ENCODE measurements around the gene GOLGA6L2.

The GOLGA6L2 gene, protein sequence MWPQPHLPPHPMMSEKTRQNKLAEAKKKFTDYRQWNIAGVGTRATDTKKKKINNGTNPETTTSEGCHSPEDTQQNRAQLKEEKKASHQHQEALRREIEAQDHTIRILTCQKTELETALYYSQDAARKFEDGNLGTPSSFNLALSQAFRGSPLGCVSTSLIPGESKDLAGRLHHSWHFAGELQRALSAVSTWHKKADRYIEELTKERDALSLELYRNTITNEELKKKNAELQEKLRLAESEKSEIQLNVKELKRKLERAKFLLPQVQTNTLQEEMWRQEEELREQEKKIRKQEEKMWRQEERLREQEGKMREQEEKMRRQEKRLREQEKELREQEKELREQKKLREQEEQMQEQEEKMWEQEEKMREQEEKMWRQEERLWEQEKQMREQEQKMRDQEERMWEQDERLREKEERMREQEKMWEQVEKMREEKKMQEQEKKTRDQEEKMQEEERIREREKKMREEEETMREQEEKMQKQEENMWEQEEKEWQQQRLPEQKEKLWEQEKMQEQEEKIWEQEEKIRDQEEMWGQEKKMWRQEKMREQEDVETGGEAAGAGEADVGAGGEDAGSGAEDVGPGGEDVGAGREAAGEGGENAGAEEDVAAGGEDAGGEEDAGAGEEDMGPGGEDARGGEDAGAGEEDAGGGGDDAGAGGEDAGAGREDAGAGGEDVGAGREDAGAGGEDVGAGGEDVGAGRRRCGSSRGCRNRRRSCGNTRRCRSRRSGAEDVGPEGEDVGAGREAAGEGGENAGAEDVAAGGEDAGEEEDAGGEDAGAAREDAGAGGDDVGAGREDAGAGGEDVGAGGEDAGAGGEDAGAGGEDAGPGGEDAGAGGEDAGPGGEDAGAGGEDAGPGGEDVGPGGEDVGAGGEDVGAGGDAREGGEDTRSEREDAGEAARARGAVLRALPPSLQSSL

DNA sequence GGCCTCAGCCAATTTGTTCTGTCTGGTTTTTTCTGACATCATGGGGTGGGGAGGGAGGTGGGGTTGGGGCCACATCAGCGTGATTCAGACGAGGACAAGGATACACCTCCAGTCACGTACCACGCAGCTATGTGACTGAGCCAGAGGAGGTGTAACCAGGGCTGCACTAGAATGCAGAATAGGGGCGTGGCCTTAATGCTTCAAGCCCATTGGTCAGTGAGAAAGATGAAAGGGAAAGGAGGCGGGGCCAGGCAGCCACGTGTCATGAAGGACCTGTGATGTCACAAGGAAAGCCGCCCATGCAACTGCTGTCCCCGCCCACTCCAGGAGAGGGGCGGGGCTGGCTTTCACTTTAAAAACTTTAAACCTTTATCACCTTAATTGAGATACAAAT is at the start of gene GOLGA6L2:
Gene GOLGA6L2, minus strand, starts transcription at position 137 of the 394 bp plus-strand sequence. Its CDS starts 62 bp downstream, at position 75.
- Histone ChIP-seq H2AFZ (ENCODE audit: low read depth, low read length, severe bottlenecking) (no peak within 1 kb of the TSS), H3K4me2 (ENCODE audit: low read depth, low read length, poor library complexity, severe bottlenecking) (no peak within 1 kb of the TSS), H3K9ac (ENCODE audit: low read length) (no peak within 1 kb of the TSS), H3K27me3 (ENCODE audit: low read length) (no peaks in the 10 kb centered on the region), H3F3A (ENCODE audit: insufficient read depth) (no peaks in the 10 kb centered on the region), H3K36me3 (ENCODE audit: low read length) (no peaks in the 10 kb centered on the region), H3K9me3 (ENCODE audit: insufficient read depth, low read length) (no peaks in the 10 kb centered on the region), H4K20me1 (ENCODE audit: low read depth, low read length) (no peaks in the 10 kb centered on the region), H3K27ac (ENCODE audit: low read depth, low read length) (no peak within 1 kb of the TSS), H3K4me3 (ENCODE audit: insufficient read depth, low read length, poor library complexity, severe bottlenecking) (no peak within 1 kb of the TSS), H3K79me2 (ENCODE audit: insufficient read depth, low read length) (no peaks in the 10 kb centered on the region), H3K9me2 (replicated peaks; ENCODE audit: insufficient read depth, low read length) (no peaks in the 10 kb centered on the region)
- TF ChIP-seq, protein P1, sequence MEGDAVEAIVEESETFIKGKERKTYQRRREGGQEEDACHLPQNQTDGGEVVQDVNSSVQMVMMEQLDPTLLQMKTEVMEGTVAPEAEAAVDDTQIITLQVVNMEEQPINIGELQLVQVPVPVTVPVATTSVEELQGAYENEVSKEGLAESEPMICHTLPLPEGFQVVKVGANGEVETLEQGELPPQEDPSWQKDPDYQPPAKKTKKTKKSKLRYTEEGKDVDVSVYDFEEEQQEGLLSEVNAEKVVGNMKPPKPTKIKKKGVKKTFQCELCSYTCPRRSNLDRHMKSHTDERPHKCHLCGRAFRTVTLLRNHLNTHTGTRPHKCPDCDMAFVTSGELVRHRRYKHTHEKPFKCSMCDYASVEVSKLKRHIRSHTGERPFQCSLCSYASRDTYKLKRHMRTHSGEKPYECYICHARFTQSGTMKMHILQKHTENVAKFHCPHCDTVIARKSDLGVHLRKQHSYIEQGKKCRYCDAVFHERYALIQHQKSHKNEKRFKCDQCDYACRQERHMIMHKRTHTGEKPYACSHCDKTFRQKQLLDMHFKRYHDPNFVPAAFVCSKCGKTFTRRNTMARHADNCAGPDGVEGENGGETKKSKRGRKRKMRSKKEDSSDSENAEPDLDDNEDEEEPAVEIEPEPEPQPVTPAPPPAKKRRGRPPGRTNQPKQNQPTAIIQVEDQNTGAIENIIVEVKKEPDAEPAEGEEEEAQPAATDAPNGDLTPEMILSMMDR (IDR thresholded peaks at IDR 0.05; ENCODE audit: insufficient read depth, low read length, poor library complexity, severe bottlenecking), result no peak
- TF ChIP-seq EZH2phosphoT487 (conservative IDR thresholded peaks at IDR 0.05; ENCODE audit: low read length), result no peak

DNA sequence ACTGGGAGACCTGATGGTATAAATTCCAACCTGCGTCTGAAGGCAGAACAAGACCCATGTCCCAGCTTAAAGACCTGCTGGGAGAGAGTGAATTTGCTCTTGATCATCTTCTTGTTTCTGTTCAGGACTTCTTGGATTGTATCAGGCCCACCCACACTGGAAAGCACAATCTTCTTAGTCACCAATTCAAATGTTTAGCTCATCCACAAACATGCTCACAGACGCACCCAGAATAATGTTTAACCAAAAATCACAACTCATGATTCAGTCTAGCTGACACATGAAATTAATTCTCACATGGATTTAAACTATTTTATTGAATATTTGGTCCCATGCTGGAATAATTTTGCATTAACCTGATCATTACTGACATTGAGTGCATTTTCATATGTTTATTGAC is 37.8 kb upstream of the GOLGA6L2 start:
- Histone ChIP-seq H3K4me3 (ENCODE audit: insufficient read depth, low read length, poor library complexity, severe bottlenecking) (no peak overlapping the region), H3K9ac (ENCODE audit: low read length) (no peak overlapping the region), H3K4me2 (ENCODE audit: low read depth, low read length, poor library complexity, severe bottlenecking) (no peak overlapping the region), H3K36me3 (ENCODE audit: low read length) (no peaks in the 10 kb centered on the region), H3K27ac (ENCODE audit: low read depth, low read length) (no peak overlapping the region), H4K20me1 (ENCODE audit: low read depth, low read length) (no peaks in the 10 kb centered on the region), H2AFZ (ENCODE audit: low read depth, low read length, severe bottlenecking) (no peak overlapping the region), H3K9me3 (ENCODE audit: insufficient read depth, low read length) (no peaks in the 10 kb centered on the region), H3K9me2 (replicated peaks; ENCODE audit: insufficient read depth, low read length) (no peaks in the 10 kb centered on the region), H3K79me2 (ENCODE audit: insufficient read depth, low read length) (no peaks in the 10 kb centered on the region), H3K27me3 (ENCODE audit: low read length) (no peaks in the 10 kb centered on the region), H3F3A (ENCODE audit: insufficient read depth) (no peaks in the 10 kb centered on the region)
- no peak for TF ChIP-seq EZH2phosphoT487 (conservative IDR thresholded peaks at IDR 0.05; ENCODE audit: low read length)
- TF ChIP-seq, protein P1 (IDR thresholded peaks at IDR 0.05; ENCODE audit: insufficient read depth, low read length, poor library complexity, severe bottlenecking), result no peak

DNA sequence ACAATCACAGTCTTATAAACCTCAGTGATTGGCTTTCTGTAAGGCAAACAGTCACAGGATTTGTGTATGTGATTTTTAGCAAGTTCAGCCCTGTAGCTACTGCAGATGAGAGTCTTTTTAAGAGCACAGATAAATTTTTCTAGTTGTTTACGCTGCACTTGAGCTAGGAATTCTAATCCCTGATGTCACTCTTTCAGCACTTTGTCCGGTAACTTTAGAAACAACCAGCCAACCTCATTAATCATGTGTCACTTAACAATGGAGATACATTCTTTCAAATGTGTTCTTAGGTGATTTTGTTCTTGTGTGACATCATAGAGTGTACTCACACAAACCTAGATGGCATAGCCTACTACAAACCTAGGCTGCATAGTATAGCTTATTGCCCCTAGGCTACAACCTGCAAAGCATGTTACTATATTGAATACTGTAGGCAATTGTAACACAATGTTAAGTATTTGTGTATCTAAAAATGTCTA is 36.8 kb upstream of the GOLGA6L2 start:
- H3K36me3 ChIP-seq (ENCODE audit: low read length), result no peaks in the 10 kb centered on the region
- H3K79me2 ChIP-seq (ENCODE audit: insufficient read depth, low read length), result no peaks in the 10 kb centered on the region
- TF ChIP-seq, protein P1 (IDR thresholded peaks at IDR 0.05; ENCODE audit: insufficient read depth, low read length, poor library complexity, severe bottlenecking), result no peak
- no peak overlapping the region for H3K9ac ChIP-seq (ENCODE audit: low read length)
- no peaks in the 10 kb centered on the region for H3K9me3 ChIP-seq (ENCODE audit: insufficient read depth, low read length)
- H2AFZ ChIP-seq (ENCODE audit: low read depth, low read length, severe bottlenecking), result no peak overlapping the region
- H3F3A ChIP-seq (ENCODE audit: insufficient read depth), result no peaks in the 10 kb centered on the region
- H3K4me3 ChIP-seq (ENCODE audit: insufficient read depth, low read length, poor library complexity, severe bottlenecking), result no peak overlapping the region
- no peaks in the 10 kb centered on the region for H3K27me3 ChIP-seq (ENCODE audit: low read length)
- no peak overlapping the region for H3K4me2 ChIP-seq (ENCODE audit: low read depth, low read length, poor library complexity, severe bottlenecking)
- no peak overlapping the region for H3K27ac ChIP-seq (ENCODE audit: low read depth, low read length)
- no peaks in the 10 kb centered on the region for H4K20me1 ChIP-seq (ENCODE audit: low read depth, low read length)
- no peaks in the 10 kb centered on the region for H3K9me2 ChIP-seq (replicated peaks; ENCODE audit: insufficient read depth, low read length)

Measured in SU-DHL-6 (cell line).